ENCODE results near the gene ZNF334. TPM values are rescaled to one million over a fixed set of nuclear protein-coding genes. Genes with fewer than 3 reads are reported as not detected.

ZNF334 gene
- total RNA-seq, 1 donor from 2014 or later = 0.90 TPM

GRCh38 chr20:46488451-46488850 is 24.9 kb downstream of the ZNF334 start:
- no peak for DNase-seq (ENCODE audit: low spot score)

DNA sequence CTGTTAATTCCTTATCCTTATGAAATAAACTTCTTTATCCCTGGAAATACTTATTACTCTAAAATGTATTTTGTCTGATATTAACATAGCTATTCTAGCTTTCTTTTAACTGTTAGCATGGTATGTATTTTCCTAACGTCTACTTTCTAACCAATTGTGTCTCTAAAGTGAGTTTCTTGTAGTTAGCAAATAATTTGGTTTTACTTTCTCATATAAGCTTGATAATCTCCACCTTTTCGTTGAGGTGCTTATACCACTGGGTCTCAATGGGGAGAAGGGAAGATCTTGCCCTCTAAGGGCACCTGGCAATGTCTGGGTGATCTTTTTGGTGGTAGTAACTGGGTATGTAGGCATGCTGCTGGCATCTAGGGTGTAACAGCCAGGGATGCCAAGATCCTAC is 25.7 kb downstream of the ZNF334 start:
- DNase-seq (ENCODE audit: low spot score) = no peak

GRCh38 chr20:46485431-46485830 is 27.9 kb downstream of the ZNF334 start:
- no peak for DNase-seq (ENCODE audit: low spot score)

- no peak for DNase-seq (ENCODE audit: low spot score)
Measured at GRCh38 chr20:46484954-46485353, 28.4 kb downstream of the ZNF334 start.

GRCh38 chr20:46483879-46484278 is 29.5 kb downstream of the ZNF334 start:
- DNase-seq (ENCODE audit: low spot score) = no peak

GRCh38 chr20:46482864-46483263 is 30.5 kb downstream of the ZNF334 start:
- no peak for DNase-seq (ENCODE audit: low spot score)

DNA sequence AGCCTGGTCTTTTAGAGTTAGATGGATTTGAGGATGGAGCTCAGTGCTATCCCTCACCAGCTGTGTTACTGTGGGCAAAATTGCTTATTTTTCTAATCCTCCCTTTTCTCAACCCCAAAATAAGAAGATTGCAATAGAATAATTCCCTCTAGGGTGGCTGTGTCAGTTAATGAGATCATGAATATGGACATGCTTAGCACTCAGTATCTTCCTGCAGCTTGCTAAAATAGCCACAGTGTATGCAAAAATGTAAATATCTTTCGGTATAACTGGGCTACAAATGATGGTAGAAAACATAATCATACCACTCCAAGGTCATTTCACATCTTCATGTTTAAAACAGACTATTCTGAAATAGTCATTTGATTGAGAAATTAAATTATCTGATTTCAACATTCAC is 35.7 kb downstream of the ZNF334 start:
- DNase-seq (ENCODE audit: low spot score) = no peak

DNA sequence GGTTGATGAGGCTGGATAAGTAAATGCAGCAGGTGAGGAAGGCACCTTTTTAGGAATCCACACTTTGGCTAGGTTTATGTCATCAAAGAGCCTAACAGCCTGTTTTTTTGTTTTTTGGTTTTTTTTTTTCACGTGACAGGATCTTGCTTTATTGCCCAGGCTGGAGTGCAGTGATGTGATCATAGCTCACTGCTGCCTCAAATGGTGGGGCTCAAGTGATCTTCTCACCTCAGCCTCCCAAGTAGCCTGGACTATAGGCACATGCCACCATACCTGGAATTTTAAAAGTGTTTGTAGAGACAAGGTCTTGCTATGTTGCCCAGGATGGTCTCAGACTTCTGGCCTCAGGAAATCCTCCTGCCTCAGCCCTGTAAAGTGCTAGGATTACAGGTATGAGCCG is 36.1 kb downstream of the ZNF334 start:
- DNase-seq (ENCODE audit: low spot score) = no peak

DNA sequence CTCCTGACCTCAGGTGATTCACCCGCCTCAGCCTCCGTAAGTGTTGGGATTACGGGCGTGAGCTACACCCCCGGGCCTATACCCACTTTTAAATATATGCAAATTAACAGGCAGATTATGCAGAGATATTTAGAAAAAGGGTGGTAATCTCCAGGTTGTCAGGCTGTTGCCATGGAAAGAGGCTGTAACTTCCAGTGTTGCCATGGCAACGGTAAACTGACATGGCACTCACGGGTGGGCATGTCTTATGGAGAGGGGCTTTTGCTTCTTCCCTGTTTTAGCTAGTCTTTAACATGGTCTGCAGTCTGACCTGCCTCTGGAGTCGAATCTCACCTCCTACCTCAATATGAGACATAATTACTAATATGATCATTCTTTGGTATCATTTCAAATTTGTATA is 44.9 kb downstream of the ZNF334 start:
- DNase-seq (ENCODE audit: low spot score) = no peak

GRCh38 chr20:46464451-46464850 is 48.9 kb downstream of the ZNF334 start:
- DNase-seq (ENCODE audit: low spot score) = no peak

DNA sequence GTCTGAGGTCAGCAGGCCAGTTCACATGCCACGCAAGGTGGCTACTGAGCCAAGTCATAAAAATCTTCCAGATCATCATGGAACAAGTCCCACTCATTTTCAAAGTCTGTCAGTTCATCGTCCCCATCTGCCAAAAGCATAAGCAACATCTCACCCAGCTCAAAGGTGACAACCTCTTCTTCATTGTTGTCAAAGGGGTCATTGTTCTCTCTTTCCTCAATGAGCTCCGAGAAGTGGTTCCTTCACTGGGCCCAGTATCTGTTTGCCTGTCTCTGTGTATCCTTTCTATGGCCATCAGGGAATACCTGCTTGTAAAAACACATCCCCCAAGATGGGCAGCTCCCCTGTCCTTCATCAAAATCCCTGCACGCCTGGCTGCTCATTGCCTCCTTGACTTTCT is 49.5 kb downstream of the ZNF334 start:
- DNase-seq (ENCODE audit: low spot score) = no peak

DNA sequence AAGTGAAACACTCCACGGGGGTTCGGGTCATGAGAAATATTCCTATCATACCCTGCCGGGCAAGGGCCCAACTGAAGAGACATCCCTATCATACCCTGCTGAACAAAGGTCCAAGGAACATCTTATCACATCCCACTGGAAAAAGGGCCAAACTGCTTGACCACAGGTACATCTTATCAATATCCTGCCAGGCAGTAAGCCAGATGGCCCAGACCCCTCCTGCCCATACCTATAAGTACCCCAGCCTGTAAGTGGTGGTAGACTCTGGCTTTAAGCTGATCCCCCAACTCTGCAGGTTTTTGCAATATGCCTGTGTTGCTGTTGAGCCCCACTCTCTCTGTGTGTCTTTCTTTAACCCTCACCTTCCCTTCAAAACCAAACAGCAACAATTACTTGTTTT is 51.6 kb downstream of the ZNF334 start:
- DNase-seq (ENCODE audit: low spot score) = no peak

DNA sequence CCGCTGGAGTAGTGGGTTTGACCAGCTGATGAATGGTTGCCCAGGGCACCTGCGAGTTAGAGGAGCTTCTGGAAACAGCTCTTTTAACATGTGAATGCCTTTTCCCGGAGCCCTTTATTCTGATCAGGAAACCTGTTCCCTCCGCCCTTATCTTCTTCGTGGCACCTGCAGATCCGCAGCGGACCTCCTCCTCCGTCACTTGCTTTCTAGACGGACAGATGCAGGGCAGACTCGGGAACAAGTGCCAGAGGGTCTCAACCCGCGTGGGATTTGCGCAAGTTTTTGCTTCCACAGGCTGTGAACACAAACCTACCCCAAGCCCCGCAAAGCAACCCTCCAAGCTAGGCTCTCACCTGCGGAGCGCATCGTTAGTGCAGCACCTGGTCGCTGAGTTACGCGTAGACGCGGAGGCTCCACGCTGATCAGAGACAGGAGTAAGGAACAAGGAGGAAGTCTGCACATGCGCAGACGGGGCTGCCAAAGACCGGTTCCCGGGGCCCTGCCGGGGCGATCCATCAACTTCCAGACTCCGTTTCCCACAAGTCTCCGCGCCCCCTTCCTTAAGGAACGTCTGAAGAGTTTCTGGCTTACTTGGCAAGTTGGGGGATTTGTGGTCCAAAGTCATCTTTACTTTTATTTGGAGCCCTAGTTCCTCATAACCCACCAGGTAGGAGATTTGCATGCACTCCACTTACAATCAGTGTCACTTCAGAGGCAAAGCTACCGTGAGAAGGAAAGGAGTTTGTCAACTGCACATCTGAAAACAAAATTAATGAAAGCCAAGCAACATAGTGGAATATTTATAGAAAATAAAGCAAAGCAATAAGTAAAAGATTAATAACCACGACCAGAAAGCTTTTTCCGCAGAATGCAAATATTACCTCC is 54.3 kb downstream of the ZNF334 start:
- no peak for DNase-seq (ENCODE audit: low spot score)

DNA sequence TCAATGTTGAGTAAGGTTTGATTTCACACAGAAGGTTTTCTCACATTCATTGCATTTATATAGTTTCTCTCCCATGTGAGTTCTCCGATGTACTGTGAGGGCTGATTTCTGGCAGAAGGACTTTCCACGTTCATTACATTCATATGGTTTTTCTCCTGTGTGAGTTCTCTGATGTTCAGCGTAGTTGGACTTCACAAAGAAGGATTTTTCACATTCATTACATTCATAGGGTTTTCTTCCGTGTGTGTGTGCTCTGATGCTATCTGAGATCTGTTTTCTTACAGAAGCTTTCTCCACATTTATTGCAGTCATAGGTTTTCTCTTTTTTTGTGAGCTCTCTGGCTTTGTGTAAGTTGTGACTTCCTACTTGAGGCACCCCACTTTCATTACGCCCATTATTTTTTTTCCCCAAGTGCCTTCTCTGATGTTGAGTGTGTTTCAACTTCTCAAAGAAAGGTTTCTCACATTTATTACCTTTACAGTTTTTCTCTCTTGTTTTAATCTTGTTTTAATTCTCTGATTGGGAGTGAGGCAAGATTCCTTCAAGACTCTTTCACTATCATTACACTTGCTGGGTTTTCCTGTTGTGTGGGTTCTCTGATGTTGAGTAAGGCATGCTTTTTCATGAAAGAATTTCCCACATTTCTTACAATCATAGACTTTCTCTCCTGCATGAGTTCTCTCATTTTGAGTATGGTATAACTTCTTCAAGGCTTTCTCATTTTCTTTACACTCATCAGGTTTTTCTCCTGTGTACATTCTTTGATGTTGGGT is 56.9 kb downstream of the ZNF334 start:
- DNase-seq (ENCODE audit: low spot score) = no peak

- DNase-seq (ENCODE audit: low spot score) = no peak
Measured at GRCh38 chr20:46455729-46456128, 57.6 kb downstream of the ZNF334 start.

Other genes with a start within 250 kb of the ZNF334 start
- 0.35 TPM for gene CDH22, start 205.1 kb downstream of the ZNF334 start, total RNA-seq
- 62.1 TPM for gene ELMO2, start 106.9 kb downstream of the ZNF334 start, total RNA-seq
- gene OCSTAMP, start 37.1 kb upstream of the ZNF334 start, total RNA-seq = not detected
- gene SLC13A3, start 137.9 kb upstream of the ZNF334 start, total RNA-seq = 1.5 TPM
- gene TP53RK, start 175.9 kb upstream of the ZNF334 start, total RNA-seq = 9.9 TPM
- 13.1 TPM for gene SLC2A10, start 196.1 kb upstream of the ZNF334 start, total RNA-seq